Hepatocyte (in vitro differentiated cells): Measurements from ENCODE around the gene UNC13D. TPM values are rescaled to one million over a fixed set of nuclear protein-coding genes. Genes with fewer than 3 reads are reported as not detected.
"Not testable (repeated sequence)": the region's sequence is repeated elsewhere in the genome, so short reads cannot be mapped to it uniquely, and the experiment has no call there.

Experiments
- DNase-seq: peaks from one replicate; pipeline ENCODE4 v3.0.0-alpha.2; 2016; ENCODE audit warnings: low spot score
- H2AFZ ChIP-seq: fragments of 200-600 bp; sonication (generic); 2 replicates; pipeline ENCODE4 v1.6.0; 2016; ENCODE audit warnings: antibody characterized with exemption, mild to moderate bottlenecking
- H3K27ac ChIP-seq: fragments of 200-600 bp; sonication (generic); 2 replicates; pipeline ENCODE4 v1.5.1; 2016; ENCODE audit warnings: mild to moderate bottlenecking
- H3K27me3 ChIP-seq: fragments of 200-600 bp; sonication (generic); 2 replicates; pipeline ENCODE4 v1.6.1; 2016
- H3K36me3 ChIP-seq: fragments of 200-600 bp; sonication (generic); replicated peaks from 2 replicates; pipeline ENCODE4 v1.5.1; 2016; ENCODE audit warnings: low read depth; ENCODE audit not compliant: insufficient read depth
- H3K4me1 ChIP-seq: fragments of 200-600 bp; sonication (generic); 2 replicates; pipeline ENCODE4 v1.5.1; 2016; ENCODE audit warnings: mild to moderate bottlenecking, moderate library complexity; ENCODE audit not compliant: insufficient read depth
- H3K4me2 ChIP-seq: fragments of 200-600 bp; sonication (generic); 2 replicates; pipeline ENCODE4 v1.6.0; 2016
- H3K4me3 ChIP-seq: fragments of 200-600 bp; sonication (generic); 2 replicates; pipeline ENCODE4 v1.5.1; 2016; ENCODE audit warnings: mild to moderate bottlenecking
- H3K79me2 ChIP-seq: fragments of 200-600 bp; sonication (generic); 2 replicates; pipeline ENCODE4 v1.6.0; 2017; ENCODE audit warnings: mild to moderate bottlenecking
- H3K9me2 ChIP-seq: fragments of 200-600 bp; sonication (generic); replicated peaks from 2 replicates; pipeline ENCODE4 v1.6.0; 2017; ENCODE audit warnings: mild to moderate bottlenecking; ENCODE audit not compliant: insufficient read depth
- H3K9me3 ChIP-seq: fragments of 200-600 bp; sonication (generic); 2 replicates; pipeline ENCODE4 v1.5.1; 2016; ENCODE audit warnings: low read depth, mild to moderate bottlenecking
- H4K20me1 ChIP-seq: fragments of 200-600 bp; sonication (generic); 2 replicates; pipeline ENCODE4 v1.6.0; 2016; ENCODE audit warnings: mild to moderate bottlenecking; ENCODE audit not compliant: insufficient read depth, poor library complexity, severe bottlenecking
- CTCF ChIP-seq: fragments of 200-600 bp; sonication (generic); IDR thresholded peaks from 2 replicates; pipeline ENCODE4 v1.5.1; 2016; ENCODE audit warnings: antibody characterized with exemption, mild to moderate bottlenecking; ENCODE audit not compliant: poor library complexity
- EZH2 ChIP-seq: fragments of 200-600 bp; sonication (generic); IDR thresholded peaks from 2 replicates; pipeline ENCODE4 v1.6.1; 2016; ENCODE audit warnings: antibody characterized with exemption, mild to moderate bottlenecking, borderline replicate concordance
- EZH2phosphoT487 ChIP-seq: fragments of 200-600 bp; sonication (generic); IDR thresholded peaks from one replicate; pipeline ENCODE4 v1.6.1; 2018; ENCODE audit warnings: antibody characterized with exemption, mild to moderate bottlenecking, low read depth, moderate library complexity; ENCODE audit not compliant: unreplicated experiment, severe bottlenecking
- WGBS: methylation state at CpG from one replicate; pipeline ENCODE4 v1.1.6; 2016; ENCODE audit warnings: low lambda C conversion rate; ENCODE audit errors: missing lambda C conversion rate; 5-methylcytosine and 5-hydroxymethylcytosine counted together
- polyA plus RNA-seq: library from polyadenylated mRNA; unstranded; fragments of >200 nt; fragmentation: Nextera tagmentation; extraction: Ambion mirVana; gene quantifications from 2 replicates; pipeline ENCODE4 v1.2.1, GENCODE V29; 2016
- total RNA-seq: library from RNA; depleted of rRNA; stranded (reverse); fragments of >200 nt; gene quantifications from 2 replicates; pipeline ENCODE4 v1.2.3, GENCODE V29; 2014

Gene UNC13D
- total and polyA plus RNA-seq, 2 experiments from 2014 or later = 2.2 to 8.8 TPM

- Histone ChIP-seq H3K36me3 (no peaks in the 10 kb centered on the region), H3K79me2 (no peaks in the 10 kb centered on the region), H3K9me3 (no peaks in the 10 kb centered on the region), H3K9me2 (no peaks in the 10 kb centered on the region), H3K4me3 (no peak overlapping the region), H3K4me1 (peaks cover 4% of the 10 kb centered on the region), H3K27ac (peak overlapping the region; percentile 78), H2AFZ (no peak overlapping the region), H3K27me3 (no peaks in the 10 kb centered on the region), H4K20me1 (no peaks in the 10 kb centered on the region), H3K4me2 (peak overlapping the region; percentile 41)
- TF ChIP-seq EZH2 = no peak
- TF ChIP-seq CTCF = peak; percentile 9
- WGBS = 32% methylated on average over 8 of the region's 8 CpGs
- DNase-seq = peak; percentile 81
Measured at GRCh38 chr17:75864448-75864871, 20.3 kb upstream of the UNC13D start.

- Histone ChIP-seq H3K27ac (no peak overlapping the region), H4K20me1 (no peaks in the 10 kb centered on the region), H3K36me3 (no peaks in the 10 kb centered on the region), H3K79me2 (no peaks in the 10 kb centered on the region), H3K27me3 (no peaks in the 10 kb centered on the region), H2AFZ (no peak overlapping the region), H3K9me3 (no peaks in the 10 kb centered on the region), H3K4me3 (no peak overlapping the region), H3K9me2 (no peaks in the 10 kb centered on the region), H3K4me2 (no peak overlapping the region), H3K4me1 (peaks cover 4% of the 10 kb centered on the region)
- TF ChIP-seq EZH2phosphoT487 (no peak), CTCF (no peak)
- DNase-seq = no peak
- 86% methylated on average over 9 of the region's 9 CpGs for WGBS
Measured at GRCh38 chr17:75861927-75862317, 17.7 kb upstream of the UNC13D start.

- not testable (repeated sequence) for H3K9me3 ChIP-seq, H2AFZ ChIP-seq, H3K9me2 ChIP-seq, H3K36me3 ChIP-seq, H3K27me3 ChIP-seq, DNase-seq, H3K27ac ChIP-seq, H3K79me2 ChIP-seq, H3K4me1 ChIP-seq, H3K4me2 ChIP-seq, H3K4me3 ChIP-seq, H4K20me1 ChIP-seq
- WGBS = 87% methylated on average over 10 of the region's 10 CpGs
Measured at GRCh38 chr17:75859358-75859757, 15.2 kb upstream of the UNC13D start.

GRCh38 chr17:75856062-75856756 lies 12.0 kb upstream of the UNC13D start:
- Histone ChIP-seq H3K4me2 (peak overlapping the region; percentile 91), H2AFZ (peak overlapping the region; percentile 23), H4K20me1 (no peaks in the 10 kb centered on the region), H3K27ac (peak overlapping the region; percentile 91), H3K79me2 (peaks cover 22% of the 10 kb centered on the region), H3K4me3 (peak overlapping the region; percentile 37), H3K9me3 (no peaks in the 10 kb centered on the region), H3K4me1 (peaks cover 5% of the 10 kb centered on the region), H3K27me3 (no peaks in the 10 kb centered on the region), H3K9me2 (no peaks in the 10 kb centered on the region), H3K36me3 (no peaks in the 10 kb centered on the region)
- 4% methylated on average over 19 of the region's 24 CpGs for WGBS
- DNase-seq = no peak
- TF ChIP-seq EZH2 = no peak
- no peak for TF ChIP-seq CTCF
- TF ChIP-seq EZH2phosphoT487 = no peak
